Bone marrow (tissue), 2 donors: ENCODE data around the gene EPB41L4B.

ENCODE experiments used
- DNase-seq, 2 donors: peaks; one replicate each; lab custom pipeline; 2025; lab: John Stamatoyannopoulos, UW

The EPB41L4B gene

GRCh38 chr9:109320331-109320741, 523 bp downstream of the EPB41L4B start:
- no peak for DNase-seq

- DNase-seq = no peak
Observed at GRCh38 chr9:109319626-109320241, 1.1 kb downstream of the EPB41L4B start.

- no peak for DNase-seq
Observed at GRCh38 chr9:109319017-109319625, 1.7 kb downstream of the EPB41L4B start.

GRCh38 chr9:109317979-109318741, 2.7 kb downstream of the EPB41L4B start:
- DNase-seq = no peak

GRCh38 chr9:109317311-109317978, 3.4 kb downstream of the EPB41L4B start:
- DNase-seq = no peak

GRCh38 chr9:109316207-109316640, 4.6 kb downstream of the EPB41L4B start:
- no peak for DNase-seq

- DNase-seq = no peak
Observed at GRCh38 chr9:109315480-109316206, 5.2 kb downstream of the EPB41L4B start.

GRCh38 chr9:109314011-109314531, 6.8 kb downstream of the EPB41L4B start:
- DNase-seq = no peak

- no peak for DNase-seq
Observed at GRCh38 chr9:109313351-109313750, 7.5 kb downstream of the EPB41L4B start.

- no peak for DNase-seq
Observed at GRCh38 chr9:109312783-109313182, 8.1 kb downstream of the EPB41L4B start.

GRCh38 chr9:109311731-109312130, 9.1 kb downstream of the EPB41L4B start:
- DNase-seq = no peak

- DNase-seq = no peak
Observed at GRCh38 chr9:109311286-109311685, 9.6 kb downstream of the EPB41L4B start.

GRCh38 chr9:109310486-109310901, 10.4 kb downstream of the EPB41L4B start:
- DNase-seq = no peak

- DNase-seq = no peak
Observed at GRCh38 chr9:109309282-109309681, 11.6 kb downstream of the EPB41L4B start.

- no peak for DNase-seq
Observed at GRCh38 chr9:109307380-109308240, 13.2 kb downstream of the EPB41L4B start.

GRCh38 chr9:109305801-109306200, 15.1 kb downstream of the EPB41L4B start:
- DNase-seq = no peak

GRCh38 chr9:109304347-109304746, 16.5 kb downstream of the EPB41L4B start:
- no peak for DNase-seq

GRCh38 chr9:109303900-109304299, 17.0 kb downstream of the EPB41L4B start:
- no peak for DNase-seq

- no peak for DNase-seq
Observed at GRCh38 chr9:109302606-109303005, 18.3 kb downstream of the EPB41L4B start.

- DNase-seq = no peak
Observed at GRCh38 chr9:109301012-109301411, 19.8 kb downstream of the EPB41L4B start.

GRCh38 chr9:109299891-109300290, 21.0 kb downstream of the EPB41L4B start:
- no peak for DNase-seq
